IPS-18c (cell line): ENCODE results near the gene DIDO1.

ENCODE experiments used
- H3K4me3 ChIP-seq: 2 replicates; pipeline ENCODE4 v1.7.0; 2013; ENCODE audit warnings: low read depth, mild to moderate bottlenecking, low read length, moderate library complexity; ENCODE audit not compliant: insufficient read depth
- H3K9me3 ChIP-seq: one replicate; pipeline ENCODE4 v1.6.1; 2013; ENCODE audit warnings: mild to moderate bottlenecking, low read length, moderate library complexity; ENCODE audit not compliant: control insufficient read depth, insufficient read depth

Gene DIDO1

GRCh38 chr20:62831361-62831788 is 94.9 kb downstream of the DIDO1 start:
- Histone ChIP-seq H3K9me3 (no peaks in the 10 kb centered on the region), H3K4me3 (no peak overlapping the region)

GRCh38 chr20:62830821-62831220 is 95.5 kb downstream of the DIDO1 start:
- Histone ChIP-seq H3K4me3 (no peak overlapping the region), H3K9me3 (no peaks in the 10 kb centered on the region)

- Histone ChIP-seq H3K9me3 (no peaks in the 10 kb centered on the region), H3K4me3 (no peak overlapping the region)
Measured at GRCh38 chr20:62830251-62830650, 96.1 kb downstream of the DIDO1 start.

- no peaks in the 10 kb centered on the region for H3K9me3 ChIP-seq
Measured at GRCh38 chr20:62829231-62830230, 96.8 kb downstream of the DIDO1 start.

GRCh38 chr20:62828511-62829230 is 97.6 kb downstream of the DIDO1 start:
- Histone ChIP-seq H3K9me3 (no peaks in the 10 kb centered on the region), H3K4me3 (no peak overlapping the region)

More at GRCh38 chr20:62829231-62830230, 96.8 kb downstream of the DIDO1 start:
- no peak overlapping the region for H3K4me3 ChIP-seq

- H3K4me3 ChIP-seq: no peak overlapping the region
- H3K9me3 ChIP-seq: no peaks in the 10 kb centered on the region
Measured at GRCh38 chr20:62828051-62828450, 98.3 kb downstream of the DIDO1 start.
